AG08395 (cell line): Measurements from ENCODE around the gene PTGFRN.
"Not testable (repeated sequence)": the region's sequence is repeated elsewhere in the genome, so short reads cannot be mapped to it uniquely, and the experiment has no call there.

Source experiments
- DNase-seq: peaks from one replicate; pipeline ENCODE4 v3.0.0; 2012; ENCODE audit warnings: mixed read lengths, low spot score

PTGFRN gene

GRCh38 chr1:116909512-116910378, at the start of gene PTGFRN:
Gene PTGFRN, plus strand, starts transcription at chr1:116909916. Its CDS starts 288 bp downstream, at chr1:116910204.
- peak; percentile 50 for DNase-seq

DNA sequence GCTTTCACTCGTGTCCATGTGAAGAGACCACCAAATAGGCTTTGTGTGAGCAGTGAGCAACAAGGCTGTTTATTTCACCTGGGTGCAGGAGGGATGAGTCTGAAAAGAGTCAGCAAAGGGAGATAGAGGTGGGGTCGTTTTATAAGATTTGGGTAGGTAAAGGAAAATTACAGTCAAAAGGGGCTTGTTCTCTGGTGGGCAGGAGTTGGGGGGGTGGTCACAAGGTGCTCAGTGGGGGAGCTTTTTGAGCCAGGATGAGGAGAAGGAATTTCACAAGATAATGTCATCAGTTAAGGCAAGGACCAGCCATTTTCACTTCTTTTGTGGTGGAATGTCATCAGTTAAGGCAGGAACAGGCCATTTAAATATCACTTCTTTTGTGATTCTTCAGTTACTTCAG, 49.5 kb upstream of the PTGFRN start:
- not testable (repeated sequence) for DNase-seq

DNA sequence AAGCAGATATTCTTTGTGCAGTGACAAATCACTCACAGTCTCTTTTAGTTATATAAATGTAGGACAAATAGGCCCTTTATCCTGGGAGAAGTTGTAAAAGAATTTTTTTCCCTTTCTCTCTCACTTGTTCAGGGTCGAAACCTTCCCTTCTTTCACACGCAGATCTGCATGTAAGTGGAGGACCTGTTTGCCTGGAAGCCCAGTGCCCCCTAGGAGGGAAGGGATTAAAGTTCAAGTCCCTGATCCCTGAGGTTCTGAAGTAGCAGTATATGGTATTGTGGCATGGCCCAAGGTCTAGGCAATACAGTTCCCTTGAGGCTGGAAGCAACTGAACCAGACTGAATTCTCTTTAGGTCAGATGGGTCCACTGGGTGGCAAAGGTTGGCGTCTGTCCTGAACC, 48.6 kb upstream of the PTGFRN start:
- no peak for DNase-seq

DNA sequence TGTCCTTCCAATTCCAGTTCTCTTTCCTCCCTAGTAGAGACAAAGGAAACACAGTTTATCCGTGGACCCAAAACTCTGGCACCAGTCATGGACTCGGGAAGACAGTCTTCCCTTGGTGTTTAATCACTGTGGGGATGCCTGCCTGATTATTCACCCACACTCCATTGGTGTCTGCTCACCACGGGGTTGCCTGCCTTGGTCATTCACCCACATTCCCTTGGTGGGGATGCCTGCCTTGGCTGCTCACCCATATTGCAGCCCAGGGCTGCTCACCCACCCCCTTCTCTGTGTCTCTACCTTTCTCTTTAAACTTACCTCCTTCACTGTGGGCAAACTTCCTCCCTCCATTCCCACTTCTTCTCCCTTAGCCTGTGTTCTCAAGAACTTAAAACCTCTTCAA, 46.7 kb upstream of the PTGFRN start:
- not testable (repeated sequence) for DNase-seq

GRCh38 chr1:116866478-116866877, 43.2 kb upstream of the PTGFRN start:
- DNase-seq: not testable (repeated sequence)

DNA sequence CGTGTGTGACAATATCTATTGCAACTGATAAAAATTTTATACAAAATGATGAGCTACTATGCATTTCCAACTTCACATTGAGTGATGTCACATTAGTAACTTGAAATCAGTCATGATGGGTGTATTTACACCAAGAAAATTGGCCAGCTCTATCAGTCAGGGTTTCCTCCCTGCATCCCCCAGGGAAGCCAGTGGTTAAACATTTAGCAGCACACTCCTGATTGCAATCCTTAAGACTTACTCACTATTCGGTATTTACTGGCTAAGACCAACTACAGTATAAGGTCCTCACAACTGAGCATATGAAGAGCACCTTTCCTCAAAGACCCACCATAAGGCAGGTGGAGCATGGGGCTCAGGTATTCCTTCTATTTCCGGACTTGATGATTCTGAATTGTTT, 41.3 kb upstream of the PTGFRN start:
- no peak for DNase-seq

DNA sequence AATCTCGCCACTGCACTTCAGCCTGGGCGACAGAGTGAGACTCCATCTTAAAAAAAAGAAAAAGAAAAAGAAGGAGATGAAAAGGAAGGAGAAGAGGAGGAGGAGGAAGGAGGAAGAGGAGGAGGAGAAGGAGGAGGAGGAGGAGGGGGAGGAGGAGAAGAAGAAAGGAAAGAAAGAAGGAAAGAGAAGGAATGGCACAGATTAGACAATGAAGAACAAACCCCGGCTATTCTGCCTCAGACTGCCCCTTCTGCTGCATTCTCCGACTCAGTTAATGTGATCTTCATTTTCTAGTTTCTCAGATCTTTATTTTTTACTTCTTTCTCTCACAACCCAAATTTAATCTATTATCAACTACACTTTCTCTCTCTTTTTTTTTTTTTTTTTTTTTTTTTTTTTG, 40.1 kb upstream of the PTGFRN start:
- no peak for DNase-seq

DNA sequence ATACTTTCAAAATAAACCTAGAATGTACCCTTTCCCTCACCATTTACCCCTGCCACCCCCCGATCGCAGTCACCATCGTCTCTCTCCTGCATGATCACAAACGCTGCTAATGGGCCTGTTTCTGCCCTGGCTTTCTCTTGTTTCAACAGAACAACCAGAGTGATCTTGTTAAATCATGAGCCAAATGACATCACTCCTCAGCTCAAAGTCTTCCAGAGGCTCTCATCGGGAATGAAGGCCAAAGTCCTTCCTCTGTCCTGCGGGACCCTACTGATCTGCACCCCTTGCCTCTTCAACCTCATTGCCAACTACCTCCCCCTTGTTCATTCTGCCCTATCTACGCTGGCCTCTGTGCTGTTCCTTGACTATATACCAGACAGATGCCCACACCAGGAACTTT, 39.4 kb upstream of the PTGFRN start:
- DNase-seq: no peak

DNA sequence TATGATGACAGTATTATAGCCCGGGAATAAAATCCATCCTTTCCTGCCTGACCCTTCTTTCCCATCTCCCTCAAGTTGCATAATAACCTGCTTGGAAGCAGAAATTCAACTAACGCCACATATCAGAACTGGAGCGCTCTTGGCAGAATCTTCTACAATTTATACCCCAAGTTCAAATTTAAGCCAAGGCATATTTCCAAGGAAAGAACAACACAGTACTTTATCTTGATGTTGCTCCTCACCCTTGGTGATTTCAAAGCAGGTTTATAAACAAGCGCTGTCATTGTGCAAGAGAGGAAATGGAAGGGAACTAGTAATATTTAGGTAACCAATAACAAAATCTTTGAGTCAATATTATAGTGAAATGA, 38.0 kb upstream of the PTGFRN start:
- no peak for DNase-seq

DNA sequence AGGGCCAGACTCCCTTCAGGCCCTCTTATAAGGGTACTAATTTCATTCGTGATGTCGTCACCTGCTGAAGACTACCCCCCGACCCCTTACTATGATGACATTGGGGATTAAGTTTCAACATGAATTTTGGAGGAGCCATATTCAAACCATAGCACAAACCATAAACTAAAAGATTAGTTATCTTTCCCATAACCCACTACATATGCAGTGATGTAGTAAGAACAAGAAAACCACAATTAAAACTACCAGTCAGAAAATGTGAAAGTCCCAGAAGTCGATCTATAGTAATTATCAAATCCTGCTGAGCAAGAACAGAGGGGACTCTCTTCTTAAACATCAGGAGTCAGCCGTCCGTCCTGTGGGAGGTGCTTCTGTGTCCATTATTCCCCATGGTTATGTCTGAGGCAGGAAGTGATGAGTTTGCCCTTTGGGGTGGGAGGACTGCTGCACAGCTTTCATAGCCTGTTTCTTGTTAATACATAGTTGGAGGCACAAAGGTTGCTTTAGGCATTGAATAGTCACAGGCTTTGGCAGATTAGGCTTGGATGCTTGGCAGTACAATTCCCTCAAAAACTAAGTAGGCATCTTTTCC, 35.9 kb upstream of the PTGFRN start:
- no peak for DNase-seq

DNA sequence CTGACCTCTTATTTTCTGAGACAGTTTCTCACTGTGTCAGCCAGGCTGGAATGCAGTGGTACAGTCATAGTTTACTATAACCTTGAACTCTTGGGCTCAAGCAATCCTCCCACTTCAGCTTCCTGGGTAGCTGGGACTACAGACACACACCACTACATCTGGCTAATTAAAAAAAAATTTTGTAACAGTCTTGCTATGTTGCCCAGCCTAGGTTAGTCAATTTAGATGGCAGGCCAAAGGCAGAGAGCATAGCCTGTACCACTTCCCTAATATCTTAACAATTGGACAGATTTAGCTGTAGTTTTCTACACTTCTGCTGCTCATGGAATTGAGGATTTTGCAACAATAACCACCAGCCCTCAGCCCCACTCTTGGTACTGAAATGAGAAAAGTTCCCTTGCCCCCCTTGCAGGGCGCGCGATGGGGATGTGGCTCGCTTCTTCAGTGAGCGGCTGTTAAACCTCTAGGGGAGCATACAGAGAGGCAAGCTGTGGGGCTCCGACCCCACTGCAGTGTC, 34.9 kb upstream of the PTGFRN start:
- no peak for DNase-seq

- no peak for DNase-seq
These were observed 34.3 kb upstream of the PTGFRN start for GRCh38 chr1:116875391-116875790.

GRCh38 chr1:116875946-116876345, 33.8 kb upstream of the PTGFRN start:
- not testable (repeated sequence) for DNase-seq

DNA sequence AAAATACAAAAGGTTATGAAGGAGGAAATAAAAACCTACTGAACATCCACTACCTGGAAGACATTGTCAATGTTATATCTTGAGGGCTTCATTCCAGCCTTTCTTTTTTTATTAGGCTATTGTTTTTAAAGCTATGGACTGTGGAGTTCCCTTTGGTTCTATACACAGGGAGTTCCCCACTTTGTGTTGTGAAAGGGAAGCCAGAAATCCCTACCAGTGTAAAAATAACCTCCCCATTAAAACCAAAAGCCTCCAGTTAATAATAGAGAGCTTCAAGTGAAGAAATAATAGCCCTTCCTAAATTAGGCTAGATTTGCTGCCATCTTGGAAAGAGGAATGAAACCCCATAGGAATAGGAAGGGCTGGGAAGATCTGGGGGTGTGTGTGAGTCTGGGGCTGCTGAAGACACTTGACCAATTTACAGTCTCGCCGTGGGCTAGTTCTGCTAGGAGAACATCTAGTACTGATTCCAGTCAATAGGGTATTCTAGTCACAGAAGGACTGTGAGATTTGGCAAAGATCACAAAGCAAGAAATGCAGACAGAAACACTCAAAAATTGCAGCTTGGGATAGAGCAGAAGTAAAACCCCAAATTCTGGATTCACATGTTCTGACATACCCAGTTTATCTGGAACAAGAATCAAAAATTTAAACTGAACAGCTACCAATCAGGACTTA, 32.4 kb upstream of the PTGFRN start:
- DNase-seq: no peak

- DNase-seq: no peak
These were observed 30.8 kb upstream of the PTGFRN start for GRCh38 chr1:116878804-116879477.

DNA sequence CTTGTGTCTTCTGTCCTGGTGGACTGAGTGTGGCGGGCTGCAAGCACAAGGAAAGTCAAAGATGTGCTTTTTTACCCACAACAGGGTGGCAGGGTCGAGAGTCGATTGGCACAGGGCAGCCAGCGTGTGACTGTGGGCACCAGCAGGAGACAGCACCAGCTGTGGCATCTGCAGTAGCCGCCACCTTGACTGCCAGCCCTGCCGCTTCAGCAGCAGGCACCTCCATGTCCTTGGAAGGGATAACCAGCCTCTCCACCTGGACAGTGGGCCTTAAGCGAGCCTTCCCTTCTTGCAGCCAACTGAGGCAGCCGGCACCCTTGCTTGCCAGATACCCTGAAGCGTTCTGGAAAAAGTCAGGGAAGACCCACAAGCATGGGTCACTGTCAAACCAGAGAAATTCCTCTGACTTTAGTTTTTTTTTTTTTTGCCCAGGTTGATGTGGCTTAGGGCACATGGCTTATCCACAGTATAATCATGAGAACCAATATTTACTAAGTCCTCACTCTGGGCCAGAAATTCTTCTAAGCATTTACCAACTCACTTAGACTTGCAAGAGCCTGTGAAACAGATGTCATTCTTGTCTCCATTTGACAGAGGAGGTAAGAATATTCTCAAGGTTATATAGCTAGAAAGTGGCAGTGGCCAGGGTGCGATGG, 30.1 kb upstream of the PTGFRN start:
- DNase-seq: no peak

GRCh38 chr1:116880917-116881316, 28.8 kb upstream of the PTGFRN start:
- no peak for DNase-seq

DNA sequence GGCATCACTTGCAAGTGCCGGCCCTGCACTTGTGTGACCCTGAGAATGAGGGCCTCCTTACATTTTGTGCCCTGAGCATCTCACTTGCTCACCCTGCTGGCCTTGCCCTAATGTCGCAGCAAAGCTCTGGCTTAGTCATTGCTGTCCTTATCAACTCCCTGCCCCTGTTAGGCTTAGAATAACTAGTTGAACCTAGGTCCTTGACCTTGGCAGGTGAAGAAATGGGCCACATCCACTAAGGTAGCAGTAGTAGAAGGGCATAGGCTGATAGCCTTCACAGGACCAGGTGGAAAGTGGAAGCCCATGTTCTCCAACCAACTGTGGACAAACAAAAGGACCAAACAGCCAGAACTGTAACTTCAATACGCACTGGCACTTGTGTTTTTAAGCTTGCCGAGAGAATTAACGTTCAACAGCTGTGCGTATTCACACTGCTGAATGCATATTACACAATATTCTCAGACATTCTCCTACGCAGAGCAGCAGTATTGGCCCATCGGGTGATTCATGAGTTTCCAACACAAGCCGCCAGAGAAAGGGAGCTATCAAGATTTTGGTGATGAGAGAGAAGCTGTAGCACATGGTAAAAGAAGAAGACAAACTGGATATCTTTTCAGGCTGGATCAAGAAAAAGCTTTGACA, 27.7 kb upstream of the PTGFRN start:
- peak; percentile 84 for DNase-seq

- DNase-seq: no peak
These were observed 26.9 kb upstream of the PTGFRN start for GRCh38 chr1:116882866-116883265.

- no peak for DNase-seq
These were observed 23.3 kb upstream of the PTGFRN start for GRCh38 chr1:116886291-116886878.

DNA sequence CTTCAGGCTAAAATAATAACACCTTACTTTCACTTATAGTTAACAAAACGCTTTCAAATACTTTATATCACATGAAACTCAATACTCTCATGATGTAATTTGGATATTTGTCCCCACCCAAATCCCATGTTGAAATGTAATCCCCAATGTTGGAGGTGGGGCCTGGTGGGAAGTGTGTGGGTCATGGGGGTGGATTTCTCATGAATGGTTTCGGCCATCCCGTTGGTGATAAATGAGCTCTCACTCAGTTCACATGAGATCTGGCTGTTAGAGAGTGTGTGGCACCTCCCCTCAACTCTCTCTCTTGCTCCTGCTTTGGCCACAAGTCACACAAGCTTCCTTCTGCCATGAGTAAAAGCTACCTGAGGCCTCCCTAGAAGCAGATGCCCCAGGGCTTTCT, 22.5 kb upstream of the PTGFRN start:
- DNase-seq: no peak
